Stomach (tissue), 19 donors: Measurements from ENCODE around the gene NOTO. TPM values are rescaled to one million over a fixed set of nuclear protein-coding genes. Genes with fewer than 3 reads are reported as not detected.

Experiments used
- DNase-seq, 2 donors: peaks; one replicate each; pipeline versions ENCODE4 v3.0.0 to v3.0.0-alpha.2; 2013 to 2019
- H3K27ac ChIP-seq, 5 donors: fragments of 200-600 bp in 4 of 5; sonication (generic) in 4 of 5; one replicate each; pipeline ENCODE4 v1.5.1; 2013 to 2019; ENCODE audit warnings: mild to moderate bottlenecking in 1 of 5, moderate library complexity in 1 of 5
- H3K27me3 ChIP-seq, 3 donors: fragments of 200-600 bp; sonication (generic); one replicate each; pipeline ENCODE4 v1.5.1; 2017 to 2019; ENCODE audit warnings: mixed run types in 1 of 3
- H3K36me3 ChIP-seq, 4 donors: fragments of 200-600 bp; sonication (generic); 1 replicate in 3 of 4; 2 replicates in 1 of 4; pipeline ENCODE4 v1.5.1; 2016 to 2019
- H3K4me1 ChIP-seq, 4 donors: fragments of 200-600 bp; sonication (generic); one replicate each; pipeline ENCODE4 v1.5.1; 2016 to 2019
- H3K4me3 ChIP-seq, 4 donors: fragments of 200-600 bp; sonication (generic) in 3 of 4; one replicate each; pipeline ENCODE4 v1.5.1; 2016 to 2019; ENCODE audit warnings: mild to moderate bottlenecking in 1 of 4
- H3K9me3 ChIP-seq, 4 donors: fragments of 200-600 bp; sonication (generic); one replicate each; pipeline ENCODE4 v1.5.1; 2016 to 2019
- CTCF ChIP-seq, 7 experiments: fragments of 450-650 bp in 4 of 7; fragments of 200-600 bp in 3 of 7; sonication (generic) in 3 of 7; IDR thresholded peaks; one replicate each; pipeline ENCODE4 v1.5.1; 2016 to 2019; ENCODE audit warnings: antibody characterized with exemption in 7 of 7, control low read depth in 2 of 7, mild to moderate bottlenecking in 1 of 7
- EP300 ChIP-seq: sonication (generic); formaldehyde crosslinking; IDR thresholded peaks from one replicate; pipeline ENCODE4 v1.6.1; 2017; ENCODE audit warnings: antibody characterized with exemption
- POLR2A ChIP-seq, 4 donors: fragments of 450-650 bp; IDR thresholded peaks; one replicate each; pipeline ENCODE4 v1.6.1; 2016; ENCODE audit warnings: antibody characterized with exemption in 4 of 4, control low read depth in 2 of 4, mild to moderate bottlenecking in 1 of 4, moderate library complexity in 1 of 4
- POLR2AphosphoS5 ChIP-seq, 3 donors: sonication (generic); formaldehyde crosslinking; IDR thresholded peaks; one replicate each; pipeline ENCODE4 v1.6.1; 2016; ENCODE audit warnings: antibody characterized with exemption in 3 of 3
- WGBS, 5 donors: extraction: QIAGEN DNeasy Blood & Tissue Kit in 3 of 5; methylation state at CpG; one replicate each; pipeline versions ENCODE4 v1.1.5 to v1.1.7; 2013 to 2018; 5-methylcytosine and 5-hydroxymethylcytosine counted together
- intact Hi-C: fragments of 100-400 bp; cut with DNase I; formaldehyde crosslinking; loops from one replicate; pipeline ENCODE4 v1.15.1; 2023; ENCODE audit warnings: low total_unique reads
- long read RNA-seq, 10 donors: transcript quantifications; one replicate each; lab custom pipeline, GENCODE V29; 2026
- polyA plus RNA-seq, 3 donors: library from polyadenylated mRNA; stranded (reverse); fragments of 200-250 nt; gene quantifications; one replicate each; pipeline ENCODE4 v1.2.3, GENCODE V29; 2013
- total RNA-seq, 5 donors: library from RNA; depleted of rRNA; stranded (reverse); fragments of >200 nt; gene quantifications; one replicate each; pipeline versions ENCODE4 v1.1.0 to v1.2.3, GENCODE V29; 2014 to 2016
- donor health status: healthy with polysubstance abuse.
- donor health status: Bipolar disorder and iron deficiency.
- donor health status: healthy.

NOTO gene
- not detected for total RNA-seq
- under 1 TPM in 2 of 3 donors, not detected in 1; 0.25 to 0.31 TPM for polyA plus RNA-seq
- long read RNA-seq, donor 1: 0 reads
- long read RNA-seq, donor 2: 0 reads
- long read RNA-seq, donor 3: 0 reads
- long read RNA-seq, donor 4: 0 reads
- long read RNA-seq, donor 5: 0 reads
- long read RNA-seq, donor 6: 0 reads
- long read RNA-seq, donor 7: 0 reads
- long read RNA-seq, donor 8: 0 reads
- long read RNA-seq, donor 9: 0 reads
- long read RNA-seq, donor 10: 0 reads

- Histone ChIP-seq H3K4me1 (peaks cover 16 to 18% (median 16%) of the 10 kb centered on the region in 4 donors), H3K27ac (no peak within 1 kb of the TSS), H3K9me3 (no peaks in the 10 kb centered on the region), H3K4me3 (peak within 1 kb of the TSS; percentile 18 to 48 (median 26)), H3K27me3 (peaks cover 13 to 81% (median 40%) of the 10 kb centered on the region in 3 donors), H3K36me3 (no peaks in the 10 kb centered on the region)
- peak in 1 of 2 donors; percentile 32 for DNase-seq
- 2 to 4% (median 2%) methylated on average over 47 to 87 of the region's 87 CpGs for WGBS, 5 donors
- TF ChIP-seq POLR2AphosphoS5 (IDR thresholded peaks at IDR 0.05) (no peak), CTCF (IDR thresholded peaks at IDR 0.05) (no peak), EP300 (no peak), POLR2A (IDR thresholded peaks at IDR 0.05) (no peak)
- intact Hi-C loops: no loop called here
These were observed at the start of gene NOTO for GRCh38 chr2:73202156-73203054. TSS of gene NOTO (plus strand) at chr2:73202574. CDS start at chr2:73202667, 93 bp downstream.

GRCh38 chr2:73156539-73157124 lies 45.7 kb upstream of the NOTO start:
- Histone ChIP-seq H3K27me3 (peaks cover 0 to 28% (median 12%) of the 10 kb centered on the region in 3 donors), H3K36me3 (no peaks in the 10 kb centered on the region), H3K4me1 (peaks cover 0 to 10% (median 7%) of the 10 kb centered on the region in 4 donors), H3K4me3 (no peak overlapping the region), H3K9me3 (no peaks in the 10 kb centered on the region), H3K27ac (no peak overlapping the region)
- peak; percentile 70 to 82 for DNase-seq
- WGBS, 5 donors: 12 to 25% (median 15%) methylated on average over 7 to 24 of the region's 24 CpGs
- intact Hi-C loops: loop anchor here (2.0 kb wide), 1 partner anchor 72 kb away; no protein-coding TSS in a partner anchor
- TF ChIP-seq POLR2AphosphoS5 (IDR thresholded peaks at IDR 0.05) (peak in 1 of 3 donors; percentile 22), CTCF (IDR thresholded peaks at IDR 0.05) (peak in 5 of 7 experiments; percentile 30 to 69 (median 51)), POLR2A (IDR thresholded peaks at IDR 0.05) (no peak), EP300 (no peak)

- WGBS, 5 donors: 47 to 64% (median 56%) methylated on average over 12 to 14 of the region's 14 CpGs
- no peak for DNase-seq
- intact Hi-C loops: loop anchor here (5.0 kb wide), 1 partner anchor 171 kb away; no protein-coding TSS in a partner anchor
These were observed 39.5 kb upstream of the NOTO start for GRCh38 chr2:73162856-73163391.

More at GRCh38 chr2:73162856-73163391, 39.5 kb upstream of the NOTO start:
- TF ChIP-seq POLR2AphosphoS5 (IDR thresholded peaks at IDR 0.05) (no peak), EP300 (no peak), CTCF (IDR thresholded peaks at IDR 0.05) (no peak), POLR2A (IDR thresholded peaks at IDR 0.05) (no peak)
- H3K27me3 ChIP-seq: peaks cover 0 to 21% (median 0%) of the 10 kb centered on the region in 3 donors
- no peaks in the 10 kb centered on the region for H3K4me1 ChIP-seq
- no peak overlapping the region for H3K27ac ChIP-seq
- no peak overlapping the region for H3K4me3 ChIP-seq
- H3K36me3 ChIP-seq: no peaks in the 10 kb centered on the region
- no peaks in the 10 kb centered on the region for H3K9me3 ChIP-seq
